Measurements from ENCODE around the gene CALML4.
A peak's percentile ranks its signal among the peaks of the same experiment; 100 is the strongest.

- TF ChIP-seq CTCF (IDR thresholded peaks at IDR 0.05) = peak; percentile 26 to 83 (median 72)
- no peak for TF ChIP-seq POLR2A (IDR thresholded peaks at IDR 0.05)
These were observed 50.1 kb downstream of the CALML4 start for GRCh38 chr15:68154923-68155559.
